SU-DHL-6 (cell line): ENCODE results near the gene ANGPTL7.

Experiments
- EZH2phosphoT487 ChIP-seq: fragments of 200-600 bp; sonication (generic), shearing (Covaris generic); conservative IDR thresholded peaks from 2 replicates; pipeline ENCODE4 v1.6.1; 2018; ENCODE audit warnings: mild to moderate bottlenecking, antibody characterized with exemption, low read length, moderate library complexity, mixed read lengths
- TF ChIP-seq, protein P1 (sequence below): fragments of 200-600 bp; sonication (generic); IDR thresholded peaks from one replicate; pipeline ENCODE4 v1.5.1; 2017; ENCODE audit warnings: antibody characterized with exemption, mild to moderate bottlenecking, low read length, moderate library complexity; ENCODE audit not compliant: insufficient read depth, poor library complexity, severe bottlenecking

DNA sequence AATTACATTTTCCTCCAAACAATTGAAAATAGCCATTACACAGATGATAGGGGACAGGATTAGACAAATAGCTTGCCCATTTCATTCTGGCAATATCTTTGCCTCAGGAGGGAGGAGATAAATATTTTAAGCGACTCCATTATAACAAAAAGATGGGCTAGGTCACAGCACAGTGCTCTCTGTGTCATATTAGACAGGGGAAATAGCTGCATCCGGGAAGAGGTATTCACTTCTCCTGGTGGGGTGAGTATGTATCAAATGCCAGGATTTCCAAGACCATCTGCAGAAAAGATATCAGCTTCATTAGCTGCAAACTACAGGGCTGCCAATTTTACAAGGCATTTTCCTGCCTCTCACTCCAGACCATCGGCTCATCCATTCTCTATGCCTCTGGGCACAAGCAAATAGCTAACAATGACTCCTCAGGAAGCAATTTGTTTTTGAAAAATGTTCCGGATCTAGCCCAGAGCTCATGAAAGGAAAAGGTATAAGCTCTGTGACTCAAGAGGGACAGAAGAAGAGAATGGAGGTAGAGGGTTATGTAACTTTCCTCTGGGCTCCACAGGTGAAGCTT, 41.9 kb upstream of the ANGPTL7 start:
- TF ChIP-seq, protein P1, sequence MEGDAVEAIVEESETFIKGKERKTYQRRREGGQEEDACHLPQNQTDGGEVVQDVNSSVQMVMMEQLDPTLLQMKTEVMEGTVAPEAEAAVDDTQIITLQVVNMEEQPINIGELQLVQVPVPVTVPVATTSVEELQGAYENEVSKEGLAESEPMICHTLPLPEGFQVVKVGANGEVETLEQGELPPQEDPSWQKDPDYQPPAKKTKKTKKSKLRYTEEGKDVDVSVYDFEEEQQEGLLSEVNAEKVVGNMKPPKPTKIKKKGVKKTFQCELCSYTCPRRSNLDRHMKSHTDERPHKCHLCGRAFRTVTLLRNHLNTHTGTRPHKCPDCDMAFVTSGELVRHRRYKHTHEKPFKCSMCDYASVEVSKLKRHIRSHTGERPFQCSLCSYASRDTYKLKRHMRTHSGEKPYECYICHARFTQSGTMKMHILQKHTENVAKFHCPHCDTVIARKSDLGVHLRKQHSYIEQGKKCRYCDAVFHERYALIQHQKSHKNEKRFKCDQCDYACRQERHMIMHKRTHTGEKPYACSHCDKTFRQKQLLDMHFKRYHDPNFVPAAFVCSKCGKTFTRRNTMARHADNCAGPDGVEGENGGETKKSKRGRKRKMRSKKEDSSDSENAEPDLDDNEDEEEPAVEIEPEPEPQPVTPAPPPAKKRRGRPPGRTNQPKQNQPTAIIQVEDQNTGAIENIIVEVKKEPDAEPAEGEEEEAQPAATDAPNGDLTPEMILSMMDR = no peak
- no peak for TF ChIP-seq EZH2phosphoT487
